Measurements from ENCODE around the gene ITPR1. TPM values are rescaled to one million over a fixed set of nuclear protein-coding genes. Genes with fewer than 3 reads are reported as not detected.
"Not testable (repeated sequence)": the region's sequence is repeated elsewhere in the genome, so short reads cannot be mapped to it uniquely, and the experiment has no call there.

The ITPR1 gene
- polyA plus RNA-seq, 1 donor, result 12.7 TPM

DNA sequence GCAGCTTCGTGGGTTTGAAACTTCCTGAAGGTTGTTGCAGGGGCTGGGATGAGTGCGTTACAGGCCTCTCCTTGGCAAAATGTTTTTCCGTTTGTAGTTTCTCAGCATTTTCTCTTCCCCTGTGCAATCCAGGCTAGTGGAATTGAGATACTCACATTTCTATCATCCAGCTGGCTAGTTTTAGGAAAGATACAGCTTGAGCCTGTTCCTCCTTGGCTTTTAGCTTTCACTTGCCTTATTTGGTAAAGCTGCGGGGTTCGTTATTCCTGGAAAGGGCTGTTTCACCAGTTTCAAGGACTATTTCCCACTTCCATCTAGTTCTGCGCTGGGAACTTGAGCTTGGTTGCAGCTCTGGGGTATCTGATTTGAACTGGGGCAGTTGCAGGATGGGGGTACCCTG lies 90.3 kb downstream of the ITPR1 start:
- no CpG with 5 or more reads among the region's 6 CpGs for WGBS (ENCODE audit: insufficient coverage, low lambda C conversion rate)

DNA sequence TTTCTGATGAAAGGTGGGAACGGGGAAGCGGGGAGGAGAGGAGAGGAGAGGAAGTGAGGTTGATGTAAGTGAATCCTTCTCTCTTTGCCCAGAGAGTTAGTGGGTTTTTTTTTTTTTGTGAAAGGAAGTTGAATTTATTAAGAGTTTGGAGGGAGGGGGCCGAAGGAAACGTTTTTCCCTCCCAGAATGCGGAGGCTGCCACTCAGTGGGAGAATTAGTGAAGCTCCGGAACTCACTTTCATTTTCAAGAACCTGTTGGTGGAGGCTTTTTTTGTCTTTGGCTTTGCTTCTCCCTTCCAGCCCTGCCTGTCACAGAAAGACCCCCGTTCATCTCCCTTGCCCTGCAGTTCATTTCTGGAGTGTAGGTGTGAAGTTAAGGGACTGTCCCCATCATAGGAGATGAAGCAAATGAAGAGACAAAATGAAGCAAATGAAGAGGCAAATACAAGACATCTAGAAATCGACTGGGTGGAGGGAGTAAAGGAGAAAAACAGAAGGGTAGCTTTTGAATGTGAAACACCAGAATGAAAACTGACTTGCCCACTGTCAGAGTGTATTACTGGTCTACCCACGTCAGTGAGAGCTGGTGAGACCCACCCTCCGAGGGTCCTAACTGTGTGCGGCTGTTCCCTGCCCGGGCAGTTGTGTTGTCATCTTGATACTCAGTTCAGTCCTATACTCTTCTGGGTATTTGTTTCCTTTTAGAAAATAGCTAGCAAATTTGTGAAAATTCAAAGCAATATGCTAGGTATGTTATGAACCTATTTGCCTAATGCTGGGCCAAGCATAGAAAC lies 91.5 kb downstream of the ITPR1 start:
- Histone ChIP-seq H3K4me1 (ENCODE audit: control insufficient read depth, insufficient read depth, low read length) (no peaks in the 10 kb centered on the region), H3K36me3 (ENCODE audit: control insufficient read depth, insufficient read depth, low read length) (no peaks in the 10 kb centered on the region), H3K4me3 (ENCODE audit: low read length) (no peak overlapping the region), H3K9me3 (ENCODE audit: control insufficient read depth, low read depth, low read length) (no peaks in the 10 kb centered on the region), H3K27me3 (ENCODE audit: control insufficient read depth, insufficient read depth, low read length) (peaks cover 2% of the 10 kb centered on the region), H3K27ac (ENCODE audit: low read length) (peak overlapping the region; percentile 65)
- peak in 1 of 2 donors; percentile 18 for DNase-seq
- WGBS (ENCODE audit: insufficient coverage, low lambda C conversion rate), result 85% methylated on average over 5 of the region's 12 CpGs

More for the DNA sequence above, 90.3 kb downstream of the ITPR1 start:
- no peaks in the 10 kb centered on the region for H3K9me3 ChIP-seq (ENCODE audit: control insufficient read depth, low read depth, low read length)
- H3K27me3 ChIP-seq (ENCODE audit: control insufficient read depth, insufficient read depth, low read length), result peaks cover 2% of the 10 kb centered on the region
- H3K4me1 ChIP-seq (ENCODE audit: control insufficient read depth, insufficient read depth, low read length), result no peaks in the 10 kb centered on the region
- peak in 1 of 2 donors; percentile 30 for DNase-seq
- H3K36me3 ChIP-seq (ENCODE audit: control insufficient read depth, insufficient read depth, low read length), result no peaks in the 10 kb centered on the region
- peak overlapping the region; percentile 65 for H3K27ac ChIP-seq (ENCODE audit: low read length)
- no peak overlapping the region for H3K4me3 ChIP-seq (ENCODE audit: low read length)

DNA sequence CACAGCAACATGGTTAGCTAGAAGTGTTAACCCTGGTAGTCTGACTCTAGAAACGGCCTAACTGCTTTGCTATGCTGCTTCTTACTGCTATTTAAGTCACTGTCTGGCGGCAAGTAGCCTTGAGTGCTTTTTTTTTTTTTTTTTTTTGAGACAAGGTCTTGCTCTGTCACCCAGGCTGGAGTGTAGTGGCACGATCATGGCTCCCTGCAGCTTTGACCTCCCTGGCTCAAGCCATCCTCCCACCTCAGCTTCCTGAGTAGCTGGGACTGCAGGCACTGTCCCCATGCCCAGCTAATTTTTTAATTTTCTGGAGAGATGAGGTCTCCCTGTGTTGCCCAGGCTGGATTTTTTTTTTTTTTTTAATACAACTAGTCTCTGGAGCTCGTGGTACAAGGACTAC lies 93.2 kb downstream of the ITPR1 start:
- no peaks in the 10 kb centered on the region for H3K9me3 ChIP-seq (ENCODE audit: control insufficient read depth, low read depth, low read length)
- H3K36me3 ChIP-seq (ENCODE audit: control insufficient read depth, insufficient read depth, low read length), result no peaks in the 10 kb centered on the region
- H3K27me3 ChIP-seq (ENCODE audit: control insufficient read depth, insufficient read depth, low read length), result no peaks in the 10 kb centered on the region
- DNase-seq, result no peak
- 100% methylated on average over 1 of the region's 4 CpGs for WGBS (ENCODE audit: insufficient coverage, low lambda C conversion rate)
- no peaks in the 10 kb centered on the region for H3K4me1 ChIP-seq (ENCODE audit: control insufficient read depth, insufficient read depth, low read length)
- H3K27ac ChIP-seq (ENCODE audit: low read length), result no peak overlapping the region
- H3K4me3 ChIP-seq (ENCODE audit: low read length), result no peak overlapping the region

DNA sequence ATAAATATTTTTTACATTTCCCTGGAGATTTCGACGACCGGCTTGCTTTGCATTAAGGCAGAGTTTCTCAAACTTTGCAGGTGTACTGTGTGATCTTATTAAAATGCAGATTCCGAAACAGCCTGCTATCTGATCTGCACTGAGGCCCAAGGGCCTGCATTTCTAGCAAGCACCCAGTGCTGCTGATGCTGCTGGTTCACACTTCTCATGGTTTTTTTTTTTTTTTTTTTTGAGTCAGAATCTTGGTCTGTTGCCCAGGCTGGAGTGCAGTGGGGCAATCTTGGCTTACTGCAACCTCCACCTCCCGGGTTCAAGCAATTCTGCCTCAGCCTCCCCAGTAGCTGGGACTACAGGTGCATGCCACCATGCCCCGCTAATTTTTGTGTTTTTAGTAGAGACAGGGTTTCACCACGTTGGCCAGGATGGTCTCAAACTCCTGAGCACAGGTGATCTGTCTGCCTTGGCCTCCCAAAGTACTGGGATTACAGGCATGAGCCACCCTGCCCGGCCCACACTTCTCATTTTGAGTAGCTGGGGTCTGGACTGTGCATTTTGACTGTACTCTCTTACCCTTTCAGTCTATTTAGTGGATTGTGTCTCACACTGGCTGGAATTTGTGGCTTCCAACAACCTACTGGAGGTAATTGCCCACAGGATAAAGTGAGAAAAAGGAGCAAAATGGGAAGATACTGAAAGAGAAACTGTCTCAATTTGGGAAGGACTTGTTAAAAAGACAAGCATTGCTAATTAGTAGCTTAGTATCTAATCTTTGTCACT lies 94.1 kb downstream of the ITPR1 start:
- H3K4me1 ChIP-seq (ENCODE audit: control insufficient read depth, insufficient read depth, low read length), result no peaks in the 10 kb centered on the region
- no peak for DNase-seq
- no peak overlapping the region for H3K4me3 ChIP-seq (ENCODE audit: low read length)
- H3K36me3 ChIP-seq (ENCODE audit: control insufficient read depth, insufficient read depth, low read length), result no peaks in the 10 kb centered on the region
- H3K27ac ChIP-seq (ENCODE audit: low read length), result no peak overlapping the region
- 83% methylated on average over 3 of the region's 8 CpGs for WGBS (ENCODE audit: insufficient coverage, low lambda C conversion rate)
- no peaks in the 10 kb centered on the region for H3K9me3 ChIP-seq (ENCODE audit: control insufficient read depth, low read depth, low read length)
- H3K27me3 ChIP-seq (ENCODE audit: control insufficient read depth, insufficient read depth, low read length), result no peaks in the 10 kb centered on the region

DNA sequence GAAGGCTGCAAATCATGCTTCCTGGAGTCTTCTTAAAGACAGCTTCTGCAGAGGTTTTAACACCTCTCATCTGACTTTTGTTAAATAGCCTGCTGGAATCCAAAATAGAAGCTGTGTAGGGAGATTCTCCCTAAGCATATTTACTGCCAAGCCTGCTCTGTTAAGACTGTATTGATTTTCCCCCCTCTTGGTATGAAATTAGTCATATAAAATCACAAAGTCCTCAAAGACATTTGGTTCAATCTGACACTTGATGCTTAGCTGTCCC lies 94.6 kb downstream of the ITPR1 start:
- H3K4me3 ChIP-seq (ENCODE audit: low read length), result no peak overlapping the region
- H3K4me1 ChIP-seq (ENCODE audit: control insufficient read depth, insufficient read depth, low read length), result no peaks in the 10 kb centered on the region

DNA sequence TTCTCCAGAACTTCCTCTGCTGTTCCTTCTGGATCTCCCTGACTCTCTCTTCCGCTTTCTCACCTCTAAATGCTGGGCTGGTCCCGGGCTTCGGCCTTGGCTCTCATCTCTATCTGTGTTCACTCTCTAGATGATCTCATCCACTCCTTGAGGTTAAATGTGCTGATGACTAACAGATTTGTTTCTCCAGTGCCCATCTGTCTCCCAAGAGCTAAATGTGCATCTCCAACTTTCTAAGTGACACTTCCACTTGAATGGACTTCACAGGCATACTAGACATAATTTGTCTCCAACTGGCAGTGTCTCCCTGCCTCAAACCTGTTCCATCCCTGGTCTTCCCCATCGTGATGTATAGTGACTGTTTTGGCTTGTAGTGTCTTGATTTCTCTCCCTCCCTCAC lies 95.3 kb downstream of the ITPR1 start:
- 82% methylated on average over 3 of the region's 4 CpGs for WGBS (ENCODE audit: insufficient coverage, low lambda C conversion rate)
- DNase-seq, result no peak
- no peak overlapping the region for H3K27ac ChIP-seq (ENCODE audit: low read length)

More for the DNA sequence above, 94.6 kb downstream of the ITPR1 start:
- H3K9me3 ChIP-seq (ENCODE audit: control insufficient read depth, low read depth, low read length), result no peaks in the 10 kb centered on the region
- no peak for DNase-seq
- H3K27ac ChIP-seq (ENCODE audit: low read length), result no peak overlapping the region
- no peaks in the 10 kb centered on the region for H3K36me3 ChIP-seq (ENCODE audit: control insufficient read depth, insufficient read depth, low read length)
- no peaks in the 10 kb centered on the region for H3K27me3 ChIP-seq (ENCODE audit: control insufficient read depth, insufficient read depth, low read length)

DNA sequence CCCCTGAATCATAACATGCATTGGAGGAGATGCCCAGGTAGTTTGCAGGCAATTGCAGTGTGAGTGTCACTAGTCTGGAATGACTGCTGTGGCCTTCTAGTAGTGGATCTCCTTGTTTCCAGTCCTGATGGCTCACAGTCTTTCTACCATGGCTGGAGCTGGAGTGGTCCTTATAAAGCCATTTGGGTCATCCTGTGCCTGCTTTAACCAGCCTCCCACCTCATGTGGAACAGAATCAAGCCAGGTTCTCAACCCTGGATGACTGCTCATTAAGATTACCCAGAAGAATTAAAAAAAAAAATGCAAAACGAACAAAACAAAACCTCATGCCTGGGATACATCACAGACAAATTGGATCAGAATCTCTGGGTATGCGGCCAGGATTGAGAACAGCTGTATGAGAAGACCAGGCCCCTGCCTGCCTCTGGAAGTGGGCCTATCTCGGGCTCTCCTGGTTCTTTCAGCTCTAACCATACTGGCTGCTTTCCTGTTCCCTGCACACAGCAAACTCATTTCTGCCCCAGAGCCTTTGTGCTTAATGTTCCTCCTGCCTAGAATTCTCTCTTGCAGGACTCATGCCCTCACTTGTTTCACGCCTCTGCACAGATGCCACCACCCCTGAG lies 96.4 kb downstream of the ITPR1 start:
- 92% methylated on average over 2 of the region's 4 CpGs for WGBS (ENCODE audit: insufficient coverage, low lambda C conversion rate)

More for the DNA sequence above, 95.3 kb downstream of the ITPR1 start:
- Histone ChIP-seq H3K27me3 (ENCODE audit: control insufficient read depth, insufficient read depth, low read length) (no peaks in the 10 kb centered on the region), H3K4me3 (ENCODE audit: low read length) (no peak overlapping the region), H3K36me3 (ENCODE audit: control insufficient read depth, insufficient read depth, low read length) (no peaks in the 10 kb centered on the region), H3K9me3 (ENCODE audit: control insufficient read depth, low read depth, low read length) (no peaks in the 10 kb centered on the region), H3K4me1 (ENCODE audit: control insufficient read depth, insufficient read depth, low read length) (no peaks in the 10 kb centered on the region)

DNA sequence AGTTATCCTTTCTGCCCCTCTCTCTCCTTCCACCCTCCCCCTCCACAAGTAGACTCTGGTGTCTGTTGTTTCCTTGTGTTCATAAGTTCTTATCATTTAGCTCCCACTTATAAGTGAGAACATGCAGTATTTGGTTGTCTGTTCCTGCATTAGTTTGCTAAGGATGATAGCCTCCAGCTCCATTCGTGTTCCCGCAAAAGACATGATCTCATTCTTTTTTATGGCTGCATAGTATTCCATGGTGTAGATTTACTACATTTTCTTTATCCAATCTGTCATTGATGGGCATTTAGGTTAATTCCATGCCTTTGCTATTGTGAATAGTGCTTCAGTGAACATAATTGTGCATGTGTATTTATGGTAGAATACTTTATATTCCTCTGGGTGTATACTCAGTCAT lies 97.7 kb downstream of the ITPR1 start:
- not testable (repeated sequence) for H3K27ac ChIP-seq (ENCODE audit: low read length); H3K36me3 ChIP-seq (ENCODE audit: control insufficient read depth, insufficient read depth, low read length); H3K27me3 ChIP-seq (ENCODE audit: control insufficient read depth, insufficient read depth, low read length); DNase-seq; H3K4me3 ChIP-seq (ENCODE audit: low read length); H3K9me3 ChIP-seq (ENCODE audit: control insufficient read depth, low read depth, low read length); H3K4me1 ChIP-seq (ENCODE audit: control insufficient read depth, insufficient read depth, low read length)
- WGBS (ENCODE audit: insufficient coverage, low lambda C conversion rate), result no CpG with 5 or more reads among the region's 2 CpGs

More for the DNA sequence above, 96.4 kb downstream of the ITPR1 start:
- Histone ChIP-seq H3K4me3 (ENCODE audit: low read length) (no peak overlapping the region), H3K27ac (ENCODE audit: low read length) (no peak overlapping the region), H3K9me3 (ENCODE audit: control insufficient read depth, low read depth, low read length) (no peaks in the 10 kb centered on the region), H3K4me1 (ENCODE audit: control insufficient read depth, insufficient read depth, low read length) (no peaks in the 10 kb centered on the region), H3K36me3 (ENCODE audit: control insufficient read depth, insufficient read depth, low read length) (no peaks in the 10 kb centered on the region), H3K27me3 (ENCODE audit: control insufficient read depth, insufficient read depth, low read length) (no peaks in the 10 kb centered on the region)
- no peak for DNase-seq

DNA sequence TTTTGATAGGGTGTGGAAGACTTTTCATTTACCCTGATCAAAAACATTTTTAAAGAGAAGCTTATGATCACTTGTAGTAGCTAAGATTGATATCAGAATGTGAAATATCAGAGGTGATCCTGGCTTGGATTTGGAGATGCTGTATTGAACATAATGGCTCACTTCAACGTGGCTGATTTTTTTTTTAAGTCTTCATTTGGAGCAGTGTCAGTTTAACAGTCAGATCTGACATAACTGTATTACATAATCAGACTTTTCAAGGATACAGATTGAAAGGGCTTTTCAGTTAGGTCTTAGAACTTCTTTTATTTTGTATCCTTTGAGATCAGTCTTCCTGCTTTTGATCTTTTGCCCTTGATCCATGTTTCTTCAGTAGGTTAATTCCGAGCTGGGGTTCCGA lies 98.5 kb downstream of the ITPR1 start:
- WGBS (ENCODE audit: insufficient coverage, low lambda C conversion rate), result 80% methylated on average over 1 of the region's 3 CpGs
- Histone ChIP-seq H3K4me1 (ENCODE audit: control insufficient read depth, insufficient read depth, low read length) (no peaks in the 10 kb centered on the region), H3K27me3 (ENCODE audit: control insufficient read depth, insufficient read depth, low read length) (no peaks in the 10 kb centered on the region), H3K9me3 (ENCODE audit: control insufficient read depth, low read depth, low read length) (no peaks in the 10 kb centered on the region), H3K27ac (ENCODE audit: low read length) (no peak overlapping the region), H3K36me3 (ENCODE audit: control insufficient read depth, insufficient read depth, low read length) (no peaks in the 10 kb centered on the region), H3K4me3 (ENCODE audit: low read length) (no peak overlapping the region)
- no peak for DNase-seq

DNA sequence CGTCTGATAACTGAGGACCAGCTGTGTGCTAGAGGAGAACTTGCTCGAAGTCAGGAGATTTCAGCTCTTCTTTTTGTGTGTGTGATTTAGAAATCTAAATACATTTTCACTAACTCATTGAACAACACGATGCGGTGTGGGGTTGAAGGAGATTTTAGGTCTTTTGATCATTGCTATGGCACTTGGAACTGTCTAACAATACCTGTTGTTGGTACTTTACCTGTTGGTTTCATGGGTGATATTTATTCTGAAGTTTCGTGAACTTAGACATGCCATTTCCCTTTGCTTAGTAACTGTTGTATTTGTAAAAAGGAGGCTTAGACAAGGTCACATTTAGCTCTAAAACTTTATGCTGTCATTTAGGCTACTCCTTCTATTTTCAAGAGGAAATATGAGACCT lies 99.9 kb downstream of the ITPR1 start:
- Histone ChIP-seq H3K27ac (ENCODE audit: low read length) (no peak overlapping the region), H3K4me1 (ENCODE audit: control insufficient read depth, insufficient read depth, low read length) (no peaks in the 10 kb centered on the region), H3K36me3 (ENCODE audit: control insufficient read depth, insufficient read depth, low read length) (no peaks in the 10 kb centered on the region), H3K9me3 (ENCODE audit: control insufficient read depth, low read depth, low read length) (no peaks in the 10 kb centered on the region), H3K4me3 (ENCODE audit: low read length) (no peak overlapping the region), H3K27me3 (ENCODE audit: control insufficient read depth, insufficient read depth, low read length) (no peaks in the 10 kb centered on the region)
- WGBS (ENCODE audit: insufficient coverage, low lambda C conversion rate), result 100% methylated on average over 1 of the region's 5 CpGs
- no peak for DNase-seq

Measured in large intestine (tissue), 3 donors.